Fibroblast of mammary gland (primary cell): Measurements from ENCODE around the gene BPIFB6.

Experiments used
- DNase-seq: peaks from one replicate; pipeline ENCODE4 v3.0.0-alpha.2; 2010; ENCODE audit warnings: low read depth
- H3K4me3 ChIP-seq: 2 replicates; pipeline ENCODE4 v1.5.1; 2011; ENCODE audit warnings: low read depth, mild to moderate bottlenecking, low read length, moderate library complexity; ENCODE audit not compliant: control insufficient read depth
- TF ChIP-seq, protein P1 (sequence below): conservative IDR thresholded peaks from 2 replicates; pipeline ENCODE4 v1.5.1; 2011; ENCODE audit warnings: low read depth, low read length, inconsistent platforms; ENCODE audit not compliant: control insufficient read depth, insufficient read depth

BPIFB6 gene

GRCh38 chr20:33063271-33063670 lies 31.8 kb downstream of the BPIFB6 start:
- TF ChIP-seq, protein P1, sequence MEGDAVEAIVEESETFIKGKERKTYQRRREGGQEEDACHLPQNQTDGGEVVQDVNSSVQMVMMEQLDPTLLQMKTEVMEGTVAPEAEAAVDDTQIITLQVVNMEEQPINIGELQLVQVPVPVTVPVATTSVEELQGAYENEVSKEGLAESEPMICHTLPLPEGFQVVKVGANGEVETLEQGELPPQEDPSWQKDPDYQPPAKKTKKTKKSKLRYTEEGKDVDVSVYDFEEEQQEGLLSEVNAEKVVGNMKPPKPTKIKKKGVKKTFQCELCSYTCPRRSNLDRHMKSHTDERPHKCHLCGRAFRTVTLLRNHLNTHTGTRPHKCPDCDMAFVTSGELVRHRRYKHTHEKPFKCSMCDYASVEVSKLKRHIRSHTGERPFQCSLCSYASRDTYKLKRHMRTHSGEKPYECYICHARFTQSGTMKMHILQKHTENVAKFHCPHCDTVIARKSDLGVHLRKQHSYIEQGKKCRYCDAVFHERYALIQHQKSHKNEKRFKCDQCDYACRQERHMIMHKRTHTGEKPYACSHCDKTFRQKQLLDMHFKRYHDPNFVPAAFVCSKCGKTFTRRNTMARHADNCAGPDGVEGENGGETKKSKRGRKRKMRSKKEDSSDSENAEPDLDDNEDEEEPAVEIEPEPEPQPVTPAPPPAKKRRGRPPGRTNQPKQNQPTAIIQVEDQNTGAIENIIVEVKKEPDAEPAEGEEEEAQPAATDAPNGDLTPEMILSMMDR, result no peak
- DNase-seq, result no peak
- no peak overlapping the region for H3K4me3 ChIP-seq

DNA sequence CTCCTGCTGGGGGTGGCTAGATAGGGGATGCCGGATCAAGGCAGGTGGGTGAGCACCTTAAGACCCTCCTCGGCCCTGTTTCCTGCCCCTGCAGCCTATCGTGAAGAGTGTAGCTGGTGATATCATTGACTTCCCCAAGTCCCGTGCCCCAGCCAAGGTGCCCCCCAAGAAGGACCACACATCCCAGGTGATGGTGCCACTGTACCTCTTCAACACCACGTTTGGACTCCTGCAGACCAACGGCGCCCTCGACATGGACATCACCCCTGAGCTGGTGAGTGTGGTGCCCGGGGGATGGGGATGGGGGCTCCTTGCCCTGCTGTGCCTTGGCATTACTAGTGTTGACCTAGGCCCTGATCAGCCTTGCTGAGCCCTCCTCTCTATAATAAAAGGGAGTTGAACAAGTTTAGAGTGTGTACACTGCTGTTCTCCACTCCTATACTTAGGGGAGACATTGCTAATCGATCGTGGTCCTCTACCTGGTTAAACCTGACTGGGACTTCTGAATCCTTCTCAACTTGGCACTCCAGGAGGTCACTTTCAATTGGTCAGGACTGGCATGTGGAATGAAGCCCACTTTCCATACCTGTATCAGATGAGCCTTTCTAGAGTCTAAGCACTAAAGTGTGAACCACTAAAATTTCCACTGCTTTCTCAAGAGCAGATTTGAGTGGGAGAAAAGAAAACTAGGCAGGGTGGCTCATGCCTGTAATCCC lies 33.3 kb downstream of the BPIFB6 start:
- no peak for DNase-seq
- TF ChIP-seq, protein P1, result no peak
- no peak overlapping the region for H3K4me3 ChIP-seq

GRCh38 chr20:33065785-33066184 lies 34.3 kb downstream of the BPIFB6 start:
- no peak overlapping the region for H3K4me3 ChIP-seq
- DNase-seq, result no peak
- TF ChIP-seq, protein P1, result no peak

GRCh38 chr20:33067806-33068205 lies 36.4 kb downstream of the BPIFB6 start:
- no peak for DNase-seq
- TF ChIP-seq, protein P1, result no peak
- H3K4me3 ChIP-seq, result no peak overlapping the region

- TF ChIP-seq, protein P1, result no peak
- DNase-seq, result no peak
These were observed 36.9 kb downstream of the BPIFB6 start for GRCh38 chr20:33068251-33068939.

GRCh38 chr20:33069673-33070072 lies 38.2 kb downstream of the BPIFB6 start:
- no peak for DNase-seq
- TF ChIP-seq, protein P1, result no peak
- H3K4me3 ChIP-seq, result no peak overlapping the region

More at GRCh38 chr20:33068251-33068939, 36.9 kb downstream of the BPIFB6 start:
- H3K4me3 ChIP-seq, result no peak overlapping the region
